ENCODE data around the gene TGFBR3.

GRCh38 chr1:91712981-91713841 is 172.7 kb downstream of the TGFBR3 start:
- TF ChIP-seq POLR2A (IDR thresholded peaks at IDR 0.05), result no peak
- no peak for TF ChIP-seq CTCF (IDR thresholded peaks at IDR 0.05)
